ENCODE data around the gene FARP1.

GRCh38 chr13:98223741-98224140 is 80.8 kb downstream of the FARP1 start:
- TF ChIP-seq CTCF (IDR thresholded peaks at IDR 0.05): no peak
- TF ChIP-seq JUN (CRISPR knock-in tag; IDR thresholded peaks at IDR 0.05): no peak
- TF ChIP-seq NR2C2 (CRISPR knock-in tag; IDR thresholded peaks at IDR 0.05): no peak
- TF ChIP-seq ETV6 (CRISPR knock-in tag; IDR thresholded peaks at IDR 0.05): no peak
- no peak for TF ChIP-seq ZSCAN18 (CRISPR knock-in tag; IDR thresholded peaks at IDR 0.05)
- no peak for TF ChIP-seq HMGXB4 (CRISPR knock-in tag; IDR thresholded peaks at IDR 0.05)
- no peak for TF ChIP-seq CREM (CRISPR knock-in tag; IDR thresholded peaks at IDR 0.05)
- TF ChIP-seq ZBTB43 (CRISPR knock-in tag; IDR thresholded peaks at IDR 0.05): no peak

Data from WTC11 (cell line).